ENCODE results near the gene RERE. TPM values are rescaled to one million over a fixed set of nuclear protein-coding genes. Genes with fewer than 3 reads are reported as not detected.

Gene RERE
- total and polyA plus RNA-seq, 11 donors, result 53.5 to 236 (median 121) TPM

- Histone ChIP-seq H3K27me3 (no peaks in the 10 kb centered on the region), H3K27ac (no peak overlapping the region), H3K4me1 (peaks cover 0 to 20% (median 3%) of the 10 kb centered on the region in 12 donors), H3K9me3 (no peaks in the 10 kb centered on the region), H3K36me3 (no peaks in the 10 kb centered on the region), H3K4me3 (no peak overlapping the region)
- ATAC-seq, result no peak
- TF ChIP-seq CTCF (IDR thresholded peaks at IDR 0.05) (no peak), POLR2A (IDR thresholded peaks at IDR 0.05) (no peak)
- intact Hi-C loops (cut with DNase I), result no loop called here
- DNase-seq, result no peak
- WGBS, 4 donors, result 92 to 97% (median 95%) methylated on average over 5 of the region's 5 CpGs
Observed at GRCh38 chr1:8471451-8471850, 346.0 kb downstream of the RERE start.

- ATAC-seq (no peak), DNase-seq (no peak)
- no peak for TF ChIP-seq POLR2A (IDR thresholded peaks at IDR 0.05)
- TF ChIP-seq CTCF (IDR thresholded peaks at IDR 0.05), result no peak
- H3K4me1 ChIP-seq, result peaks cover 0 to 23% (median 14%) of the 10 kb centered on the region in 12 donors
- peaks cover 0 to 12% (median 0%) of the 10 kb centered on the region in 9 donors for H3K36me3 ChIP-seq
- H3K9me3 ChIP-seq, result no peaks in the 10 kb centered on the region
- H3K27me3 ChIP-seq, result no peaks in the 10 kb centered on the region
- no peak overlapping the region for H3K27ac ChIP-seq
- H3K4me3 ChIP-seq, result no peak overlapping the region
- 93 to 97% (median 95%) methylated on average over 4 of the region's 4 CpGs for WGBS, 4 donors
- intact Hi-C loops (cut with DNase I), result loop anchor here in 1 of 10 donors (10.0 kb wide), 1 partner anchor 56 kb away; no protein-coding TSS in a partner anchor
Observed at GRCh38 chr1:8468751-8469150, 348.7 kb downstream of the RERE start.

GRCh38 chr1:8467308-8467707 lies 350.1 kb downstream of the RERE start:
- peaks cover 0 to 12% (median 0%) of the 10 kb centered on the region in 9 donors for H3K36me3 ChIP-seq
- no peak overlapping the region for H3K27ac ChIP-seq
- no peaks in the 10 kb centered on the region for H3K27me3 ChIP-seq
- H3K4me3 ChIP-seq, result no peak overlapping the region
- DNase-seq (no peak), ATAC-seq (no peak)
- TF ChIP-seq POLR2A (IDR thresholded peaks at IDR 0.05), result no peak
- 72 to 84% (median 74%) methylated on average over 3 of the region's 3 CpGs for WGBS, 4 donors
- no peaks in the 10 kb centered on the region for H3K9me3 ChIP-seq
- intact Hi-C loops (cut with DNase I), result loop anchor here in 1 of 10 donors (10.0 kb wide), 1 partner anchor 57 kb away; no protein-coding TSS in a partner anchor
- H3K4me1 ChIP-seq, result peaks cover 4 to 35% (median 27%) of the 10 kb centered on the region in 12 donors

GRCh38 chr1:8465692-8466091 lies 351.7 kb downstream of the RERE start:
- no peak for TF ChIP-seq CTCF (IDR thresholded peaks at IDR 0.05)
- no peak for TF ChIP-seq POLR2A (IDR thresholded peaks at IDR 0.05)
- peaks cover 4 to 50% (median 38%) of the 10 kb centered on the region in 12 donors for H3K4me1 ChIP-seq
- DNase-seq, result no peak
- H3K27me3 ChIP-seq, result no peaks in the 10 kb centered on the region
- H3K27ac ChIP-seq, result peak overlapping the region in 2 of 12 donors; percentile 20 to 84
- no peaks in the 10 kb centered on the region for H3K9me3 ChIP-seq
- no peak overlapping the region for H3K4me3 ChIP-seq
- H3K36me3 ChIP-seq, result peaks cover 0 to 12% (median 0%) of the 10 kb centered on the region in 9 donors
- WGBS, 4 donors, result 76 to 84% (median 82%) methylated on average over 13 of the region's 13 CpGs
- intact Hi-C loops (cut with DNase I), result loop anchor here in 1 of 10 donors (10.0 kb wide), 1 partner anchor 59 kb away; no protein-coding TSS in a partner anchor
- no peak for ATAC-seq

DNA sequence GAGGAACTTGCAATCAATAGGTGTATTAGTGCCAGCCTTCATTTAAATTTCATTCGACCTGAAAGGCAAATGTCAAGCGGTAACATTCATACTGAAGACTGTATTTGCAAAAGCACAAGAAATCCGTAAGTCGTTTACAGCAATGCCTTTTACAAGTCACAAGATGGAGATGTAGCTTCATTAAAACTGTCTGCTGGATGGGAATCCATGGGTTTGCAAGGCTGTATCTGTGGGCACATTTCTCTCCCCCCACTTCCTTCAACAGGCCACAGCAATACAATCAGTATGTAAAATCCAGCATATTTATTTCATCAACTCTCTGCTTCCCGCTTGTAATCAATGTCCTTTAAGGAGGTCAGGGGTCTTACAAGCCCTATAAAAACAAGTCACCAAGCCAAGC lies 352.4 kb downstream of the RERE start:
- Histone ChIP-seq H3K27me3 (no peaks in the 10 kb centered on the region), H3K4me1 (peaks cover 4 to 54% (median 39%) of the 10 kb centered on the region in 12 donors), H3K9me3 (no peaks in the 10 kb centered on the region), H3K36me3 (peaks cover 0 to 12% (median 0%) of the 10 kb centered on the region in 9 donors), H3K4me3 (no peak overlapping the region), H3K27ac (peak overlapping the region in 5 of 12 donors; percentile 10 to 89 (median 20))
- TF ChIP-seq POLR2A (IDR thresholded peaks at IDR 0.05) (no peak), CTCF (IDR thresholded peaks at IDR 0.05) (peak in 2 of 12 donors; percentile 9 to 10)
- intact Hi-C loops (cut with DNase I), result loop anchor here in 1 of 10 donors (10.0 kb wide), 1 partner anchor 60 kb away; no protein-coding TSS in a partner anchor
- ATAC-seq (no peak), DNase-seq (no peak)
- WGBS, 4 donors, result 80 to 85% (median 81%) methylated on average over 5 of the region's 5 CpGs

Measured in heart left ventricle (tissue), 16 donors.